ENCODE data around the gene DEFB124.

Gene DEFB124

GRCh38 chr20:31515072-31515774 lies 40.3 kb upstream of the DEFB124 start:
- H3K4me3 ChIP-seq (ENCODE audit: low read length), result peak overlapping the region; percentile 83
- peaks cover 60% of the 10 kb centered on the region for H3K79me2 ChIP-seq (ENCODE audit: low read length)
- H3K9me3 ChIP-seq (ENCODE audit: insufficient read depth, low read length), result no peaks in the 10 kb centered on the region
- no peak for TF ChIP-seq EZH2phosphoT487 (IDR thresholded peaks at IDR 0.05; ENCODE audit: low read depth)
- TF ChIP-seq CTCF (IDR thresholded peaks at IDR 0.05; ENCODE audit: low read depth, low read length), result no peak
- peaks cover 38% of the 10 kb centered on the region for H3K36me3 ChIP-seq (replicated peaks; ENCODE audit: low read depth, low read length)
- H3K9ac ChIP-seq (ENCODE audit: low read length), result peak overlapping the region; percentile 90
- no peak overlapping the region for H2AFZ ChIP-seq (ENCODE audit: low read depth, low read length)
- H3K4me2 ChIP-seq (ENCODE audit: low read length), result peak overlapping the region; percentile 99
- peaks cover 14% of the 10 kb centered on the region for H3K4me1 ChIP-seq (ENCODE audit: low read length)
- H4K20me1 ChIP-seq (ENCODE audit: insufficient read depth, low read length), result peaks cover 38% of the 10 kb centered on the region
- peak overlapping the region; percentile 38; the same call in 1 of the 2 replicates for H3K27ac ChIP-seq (ENCODE audit: low read length)
- H3K27me3 ChIP-seq (ENCODE audit: low read depth, low read length), result no peaks in the 10 kb centered on the region

GRCh38 chr20:31514154-31515071 lies 39.5 kb upstream of the DEFB124 start, which contains the start of gene HM13:
Gene HM13 (plus strand): TSS chr20:31514442. CDS start chr20:31514552, 110 bp downstream.
- H3K4me3 ChIP-seq (ENCODE audit: low read length), result peak within 1 kb of the TSS; percentile 83
- H3K27ac ChIP-seq (ENCODE audit: low read length), result peak within 1 kb of the TSS; percentile 38
- peak within 1 kb of the TSS; percentile 90 for H3K9ac ChIP-seq (ENCODE audit: low read length)
- TF ChIP-seq EZH2phosphoT487 (IDR thresholded peaks at IDR 0.05; ENCODE audit: low read depth) (no peak), CTCF (IDR thresholded peaks at IDR 0.05; ENCODE audit: low read depth, low read length) (peak; percentile 85)
- H3K4me1 ChIP-seq (ENCODE audit: low read length), result peaks cover 14% of the 10 kb centered on the region
- no peaks in the 10 kb centered on the region for H3K9me3 ChIP-seq (ENCODE audit: insufficient read depth, low read length)
- peaks cover 31% of the 10 kb centered on the region for H4K20me1 ChIP-seq (ENCODE audit: insufficient read depth, low read length)
- peak within 1 kb of the TSS; percentile 99 for H3K4me2 ChIP-seq (ENCODE audit: low read length)
- peak within 1 kb of the TSS; percentile 82 for H2AFZ ChIP-seq (ENCODE audit: low read depth, low read length)
- peaks cover 31% of the 10 kb centered on the region for H3K36me3 ChIP-seq (replicated peaks; ENCODE audit: low read depth, low read length)
- H3K27me3 ChIP-seq (ENCODE audit: low read depth, low read length), result no peaks in the 10 kb centered on the region
- H3K79me2 ChIP-seq (ENCODE audit: low read length), result peaks cover 52% of the 10 kb centered on the region

- H2AFZ ChIP-seq (ENCODE audit: low read depth, low read length), result no peak overlapping the region
These were observed 33.8 kb upstream of the DEFB124 start for GRCh38 chr20:31508517-31509244.

More at GRCh38 chr20:31508517-31509244, 33.8 kb upstream of the DEFB124 start:
- Histone ChIP-seq H3K4me1 (ENCODE audit: low read length) (no peaks in the 10 kb centered on the region), H3K9me3 (ENCODE audit: insufficient read depth, low read length) (no peaks in the 10 kb centered on the region), H4K20me1 (ENCODE audit: insufficient read depth, low read length) (no peaks in the 10 kb centered on the region), H3K27ac (ENCODE audit: low read length) (no peak overlapping the region), H3K9ac (ENCODE audit: low read length) (no peak overlapping the region), H3K27me3 (ENCODE audit: low read depth, low read length) (peaks cover 16% of the 10 kb centered on the region), H3K4me2 (ENCODE audit: low read length) (no peak overlapping the region), H3K36me3 (replicated peaks; ENCODE audit: low read depth, low read length) (no peaks in the 10 kb centered on the region), H3K79me2 (ENCODE audit: low read length) (no peaks in the 10 kb centered on the region), H3K4me3 (ENCODE audit: low read length) (no peak overlapping the region)
- TF ChIP-seq CTCF (IDR thresholded peaks at IDR 0.05; ENCODE audit: low read depth, low read length) (no peak), EZH2phosphoT487 (IDR thresholded peaks at IDR 0.05; ENCODE audit: low read depth) (no peak)
